Keratinocyte (primary cell): ENCODE data around the gene BSPRY. TPM values are rescaled to one million over a fixed set of nuclear protein-coding genes. Genes with fewer than 3 reads are reported as not detected.

Source experiments
- DNase-seq: peaks from one replicate; pipeline ENCODE4 v3.0.0-alpha.2; 2011; ENCODE audit warnings: low read depth, missing footprints, low spot score
- FAIRE-seq: peaks from 2 replicates; lab custom pipeline; 2011; peaks lifted over from hg19 to GRCh38; lab: Jason Lieb, UNC
- H2AFZ ChIP-seq: 2 replicates; pipeline ENCODE4 v1.6.0; 2012; ENCODE audit warnings: low read length, control low read depth, inconsistent platforms; ENCODE audit not compliant: control insufficient read depth
- H3K27ac ChIP-seq: 2 replicates; pipeline ENCODE4 v1.5.1; 2011; ENCODE audit warnings: low read length; ENCODE audit not compliant: control insufficient read depth, insufficient read depth
- H3K27me3 ChIP-seq: 3 replicates; pipeline ENCODE4 v1.6.0; 2011; ENCODE audit warnings: low read length; ENCODE audit not compliant: control insufficient read depth, insufficient read depth; ENCODE audit errors: extremely low read depth
- H3K36me3 ChIP-seq, 2 experiments: 2 replicates in 1 of 2; 3 replicates in 1 of 2; pipeline ENCODE4 v1.5.1; 2011; ENCODE audit warnings: low read length in 2 of 2, mild to moderate bottlenecking in 1 of 2; ENCODE audit not compliant: control insufficient read depth in 2 of 2, insufficient read depth in 2 of 2; ENCODE audit errors: extremely low read depth in 1 of 2
- H3K4me1 ChIP-seq: 3 replicates; pipeline ENCODE4 v1.5.1; 2011; ENCODE audit warnings: low read length; ENCODE audit not compliant: control insufficient read depth, insufficient read depth; ENCODE audit errors: extremely low read depth
- H3K4me2 ChIP-seq: 3 replicates; pipeline ENCODE4 v1.6.0; 2011; ENCODE audit warnings: low read depth, low read length; ENCODE audit not compliant: control insufficient read depth, insufficient read depth; ENCODE audit errors: extremely low read depth
- H3K4me3 ChIP-seq, 3 experiments: fragments of 200-600 bp in 1 of 3; sonication (generic) in 1 of 3; 2 replicates in 2 of 3; 3 replicates in 1 of 3; pipeline ENCODE4 v1.5.1; 2011 to 2016; ENCODE audit warnings: low read length in 3 of 3, mild to moderate bottlenecking in 3 of 3, control low read depth in 2 of 3, inconsistent platforms in 1 of 3, low read depth in 1 of 3, mixed read lengths in 1 of 3, mixed run types in 1 of 3, moderate library complexity in 1 of 3; ENCODE audit not compliant: control insufficient read depth in 2 of 3, insufficient read depth in 2 of 3; ENCODE audit errors: extremely low read depth in 1 of 3
- H3K79me2 ChIP-seq: 2 replicates; pipeline ENCODE4 v1.6.0; 2012; ENCODE audit warnings: low read length; ENCODE audit not compliant: control insufficient read depth, insufficient read depth
- H3K9ac ChIP-seq: 3 replicates; pipeline ENCODE4 v1.6.0; 2011; ENCODE audit warnings: low read length; ENCODE audit not compliant: control insufficient read depth, insufficient read depth; ENCODE audit errors: extremely low read depth
- H3K9me1 ChIP-seq: 3 replicates; pipeline ENCODE4 v1.6.0; 2011; ENCODE audit warnings: low read length; ENCODE audit not compliant: control insufficient read depth, insufficient read depth; ENCODE audit errors: extremely low read depth
- H3K9me3 ChIP-seq: 2 replicates; pipeline ENCODE4 v1.5.1; 2012; ENCODE audit warnings: low read depth, low read length; ENCODE audit not compliant: control insufficient read depth
- H4K20me1 ChIP-seq: 3 replicates; pipeline ENCODE4 v1.6.0; 2011; ENCODE audit warnings: low read length; ENCODE audit not compliant: control insufficient read depth, insufficient read depth; ENCODE audit errors: extremely low read depth
- CTCF ChIP-seq, 3 experiments: IDR thresholded peaks in 1 of 3; conservative IDR thresholded peaks in 1 of 3; optimal IDR thresholded peaks in 1 of 3; 2 replicates in 2 of 3; 3 replicates in 1 of 3; pipeline versions ENCODE3 to v1.5.1; 2011; ENCODE audit warnings: low read length in 3 of 3, mild to moderate bottlenecking in 3 of 3, moderate library complexity in 2 of 3, control low read depth in 1 of 3, inconsistent platforms in 1 of 3; ENCODE audit not compliant: insufficient read depth in 2 of 3; ENCODE audit errors: extremely low read depth in 1 of 3
- EZH2 ChIP-seq: IDR thresholded peaks from one replicate; pipeline ENCODE4 v1.6.1; 2012; ENCODE audit warnings: inconsistent platforms, mild to moderate bottlenecking, low read length, moderate library complexity
- dilution Hi-C: fragments of 300-500 bp; cut with MboI; formaldehyde crosslinking; loops from one replicate; pipeline ENCODE4 v1.7.0; 2020; ENCODE audit warnings: low sequenced_read_pairs; ENCODE audit not compliant: extremely low pct_ligation_motif_present
- polyA plus RNA-seq, 5 experiments: library from polyadenylated mRNA; depleted of rRNA in 3 of 5; stranded (reverse) in 3 of 5; stranded (forward) in 1 of 5; unstranded in 1 of 5; fragments of >200 nt; gene quantifications; 1 replicate in 1 of 5; 2 replicates in 3 of 5; 3 replicates in 1 of 5; pipeline versions ENCODE4 v1.2.1 to v1.2.3, GENCODE V29; 2011 to 2012; ENCODE audit warnings: missing spikeins in 2 of 5, low read depth in 1 of 5, low replicate concordance in 1 of 5

The BSPRY gene
- polyA plus RNA-seq, 1 donor (not counting 4 experiments of a cell fraction or from before 2014, with no cell fraction given) = 0.41 TPM

GRCh38 chr9:113343732-113344231, 5.6 kb upstream of the BSPRY start:
- H3K9me3 ChIP-seq = no peaks in the 10 kb centered on the region
- FAIRE-seq (no peak), DNase-seq (no peak)
- no peak overlapping the region for H3K4me2 ChIP-seq
- no peak overlapping the region for H2AFZ ChIP-seq
- H3K36me3 ChIP-seq = no peaks in the 10 kb centered on the region
- no peak for TF ChIP-seq CTCF (optimal IDR thresholded peaks at IDR 0.05 in 1 of 3, IDR thresholded peaks at IDR 0.05 in 1 of 3, conservative IDR thresholded peaks at IDR 0.05 in 1 of 3; ENCODE audit: extremely low read depth in 1 of 3, insufficient read depth in 2 of 3, low read length in 3 of 3)
- TF ChIP-seq EZH2 = no peak
- H3K27ac ChIP-seq = no peak overlapping the region
- H3K9ac ChIP-seq = no peak overlapping the region
- H3K9me1 ChIP-seq = no peaks in the 10 kb centered on the region
- no peak overlapping the region for H3K4me3 ChIP-seq
- no peaks in the 10 kb centered on the region for H3K79me2 ChIP-seq
- H4K20me1 ChIP-seq = no peaks in the 10 kb centered on the region
- peaks cover 18% of the 10 kb centered on the region for H3K4me1 ChIP-seq
- H3K27me3 ChIP-seq = peaks cover 4% of the 10 kb centered on the region
- dilution Hi-C loops = loop anchor here (10.0 kb wide), 1 partner anchor 61 kb away; the partner anchor contains the start of gene ALAD

GRCh38 chr9:113345190-113345589, 4.2 kb upstream of the BSPRY start:
- H3K9me1 ChIP-seq = no peaks in the 10 kb centered on the region
- H3K36me3 ChIP-seq = no peaks in the 10 kb centered on the region
- no peaks in the 10 kb centered on the region for H3K9me3 ChIP-seq
- H3K4me1 ChIP-seq = peaks cover 14% of the 10 kb centered on the region
- no peak for DNase-seq
- no peak overlapping the region for H2AFZ ChIP-seq
- no peak overlapping the region for H3K27ac ChIP-seq
- H3K4me3 ChIP-seq = no peak overlapping the region
- H4K20me1 ChIP-seq = no peaks in the 10 kb centered on the region
- FAIRE-seq = no peak
- no peaks in the 10 kb centered on the region for H3K79me2 ChIP-seq
- no peak overlapping the region for H3K9ac ChIP-seq
- peaks cover 18% of the 10 kb centered on the region for H3K27me3 ChIP-seq
- H3K4me2 ChIP-seq = no peak overlapping the region
- TF ChIP-seq EZH2 (no peak), CTCF (optimal IDR thresholded peaks at IDR 0.05 in 1 of 3, IDR thresholded peaks at IDR 0.05 in 1 of 3, conservative IDR thresholded peaks at IDR 0.05 in 1 of 3; ENCODE audit: extremely low read depth in 1 of 3, insufficient read depth in 2 of 3, low read length in 3 of 3) (no peak)
- dilution Hi-C loops = loop anchor here (10.0 kb wide), 1 partner anchor 60 kb away; the partner anchor contains the start of gene ALAD
